Stimulated activated CD8-positive, alpha-beta memory T cell treated with anti-CD3 and anti-CD28 coated beads, Interleukin-4, amount 100 ng/mL, for 1 hour (primary cell): ENCODE results near the gene OTULIN.

Experiments used
- DNase-seq, 2 donors: peaks; one replicate each; pipeline ENCODE4 v3.0.0-alpha.2; 2020; ENCODE audit warnings: low read depth in 2 of 2, low spot score in 1 of 2

Gene OTULIN

DNA sequence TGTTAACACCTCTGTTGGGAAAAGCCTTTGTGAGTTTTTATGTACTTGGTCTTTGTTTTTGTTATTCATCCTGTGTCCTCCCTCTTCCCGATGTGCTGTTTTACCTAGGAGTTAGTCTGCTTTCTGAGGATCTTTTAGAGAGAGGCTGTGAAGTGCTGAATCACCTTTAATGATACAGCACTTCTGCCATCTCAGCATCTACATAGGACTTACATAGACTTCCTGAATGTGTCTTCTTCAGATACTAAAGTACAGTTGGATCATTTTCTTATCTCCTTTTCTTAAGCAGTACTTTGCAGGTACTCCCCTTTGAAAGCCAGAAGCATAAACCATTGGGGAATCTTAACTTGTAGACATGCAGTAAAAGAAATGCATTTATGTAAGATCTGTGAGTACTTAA, 31.5 kb downstream of the OTULIN start:
- DNase-seq = no peak

DNA sequence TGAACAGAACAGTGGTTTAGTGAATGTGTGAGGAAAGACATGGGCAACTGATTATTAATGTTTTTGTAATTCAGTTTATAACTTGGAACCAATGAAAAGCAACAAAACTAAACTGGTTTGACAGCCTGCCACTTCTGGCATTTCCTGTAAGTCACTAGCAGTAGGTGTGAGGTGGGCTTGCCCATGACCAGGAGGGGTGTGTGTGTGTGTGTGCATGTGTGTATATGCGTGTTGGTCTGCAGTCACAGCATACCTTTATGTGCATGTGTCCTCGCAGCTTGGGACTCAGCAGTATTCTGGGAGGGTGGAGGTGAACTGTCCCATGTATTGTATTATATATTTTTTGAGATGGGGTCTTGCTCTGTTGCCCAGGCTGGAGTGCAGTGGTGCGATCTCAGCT, 32.3 kb downstream of the OTULIN start:
- DNase-seq = no peak

GRCh38 chr5:14698495-14698894, 34.0 kb downstream of the OTULIN start:
- no peak for DNase-seq

DNA sequence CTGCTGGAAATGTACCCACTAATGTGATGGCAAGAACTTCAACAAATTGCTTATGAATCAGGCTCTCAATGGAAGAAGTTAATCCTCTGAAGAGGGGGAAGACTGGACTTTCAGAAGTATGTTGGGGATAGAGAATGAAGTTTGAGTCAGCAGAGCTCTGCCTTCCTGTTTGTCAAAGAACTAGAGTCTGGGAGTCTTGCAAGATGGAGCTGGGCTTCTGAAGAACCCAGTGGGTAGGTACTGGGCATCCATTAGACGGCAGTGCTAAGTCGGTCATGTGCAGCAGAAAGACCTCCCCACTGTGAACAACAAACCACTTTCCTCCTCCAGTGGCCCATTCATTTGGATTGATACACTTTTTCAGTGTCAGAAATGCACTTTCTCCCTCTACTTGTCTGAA, 34.6 kb downstream of the OTULIN start:
- no peak for DNase-seq

- no peak for DNase-seq
Observed at GRCh38 chr5:14699807-14700400, 35.4 kb downstream of the OTULIN start.

DNA sequence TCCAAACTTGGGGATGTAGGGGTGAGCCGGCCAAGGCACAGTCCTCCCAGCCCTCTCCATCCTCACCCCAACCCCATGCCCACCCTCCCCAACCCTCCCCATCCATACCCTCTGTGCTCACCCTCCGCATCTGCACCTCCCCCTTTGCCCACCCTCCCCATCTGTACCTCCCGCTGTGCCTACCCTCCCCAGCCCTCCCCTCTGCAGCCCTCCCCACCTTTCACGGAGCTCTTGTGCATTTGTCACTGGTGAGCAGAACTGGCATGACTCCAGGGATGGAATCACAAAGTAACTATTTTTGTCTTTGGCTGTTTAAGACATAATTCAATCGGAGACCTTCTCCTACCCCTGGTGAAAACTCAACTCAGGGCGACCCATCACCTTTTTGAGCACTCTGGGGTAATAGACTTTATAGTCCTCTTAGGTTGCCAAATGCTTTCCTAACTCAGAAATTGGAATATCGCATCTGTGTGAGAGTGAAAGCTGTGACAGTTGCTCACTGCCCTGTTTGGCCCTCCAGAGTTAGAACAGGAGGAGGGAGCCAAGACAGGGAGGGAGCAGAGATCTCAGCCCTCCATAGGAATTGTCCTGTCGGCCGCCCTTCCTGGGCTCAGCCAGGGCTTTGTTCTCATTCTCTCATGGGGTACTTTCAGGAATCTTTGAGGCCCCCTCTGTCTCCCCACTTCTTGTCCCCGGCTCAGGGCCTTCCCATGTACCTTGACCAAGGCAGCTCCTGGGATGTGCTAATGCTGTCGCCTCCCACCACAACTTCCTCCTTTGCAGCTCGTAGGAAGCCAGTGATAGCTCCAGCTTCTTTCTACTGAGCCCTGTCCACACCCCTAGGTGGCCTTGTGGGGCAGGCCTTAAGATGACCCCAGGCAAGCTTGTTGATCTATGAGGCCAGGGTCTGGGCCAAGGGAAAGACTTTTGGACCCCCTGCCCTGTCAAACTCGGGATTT, 36.2 kb downstream of the OTULIN start:
- DNase-seq = no peak

DNA sequence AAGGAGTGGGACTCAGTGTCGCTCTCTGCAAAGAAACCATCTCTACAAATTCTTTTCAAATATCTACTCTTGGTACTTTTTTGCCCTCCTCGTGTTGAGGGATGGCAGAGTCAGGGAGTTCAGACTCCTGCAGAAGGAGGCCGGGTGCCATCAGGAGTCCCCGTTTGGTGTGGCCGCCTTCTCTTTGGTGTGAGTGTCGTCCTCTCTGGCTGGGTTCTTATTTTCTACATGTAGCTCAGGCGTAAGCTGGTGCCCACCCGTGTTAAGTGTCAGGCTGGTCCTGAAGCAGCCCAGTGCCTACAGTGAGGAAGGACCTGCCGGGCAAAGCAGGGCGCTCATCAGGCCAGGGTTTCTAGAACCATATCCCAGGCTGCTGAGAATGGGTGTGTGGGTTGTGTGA, 37.0 kb downstream of the OTULIN start:
- no peak for DNase-seq

GRCh38 chr5:14702238-14702839, 37.8 kb downstream of the OTULIN start:
- DNase-seq = no peak

DNA sequence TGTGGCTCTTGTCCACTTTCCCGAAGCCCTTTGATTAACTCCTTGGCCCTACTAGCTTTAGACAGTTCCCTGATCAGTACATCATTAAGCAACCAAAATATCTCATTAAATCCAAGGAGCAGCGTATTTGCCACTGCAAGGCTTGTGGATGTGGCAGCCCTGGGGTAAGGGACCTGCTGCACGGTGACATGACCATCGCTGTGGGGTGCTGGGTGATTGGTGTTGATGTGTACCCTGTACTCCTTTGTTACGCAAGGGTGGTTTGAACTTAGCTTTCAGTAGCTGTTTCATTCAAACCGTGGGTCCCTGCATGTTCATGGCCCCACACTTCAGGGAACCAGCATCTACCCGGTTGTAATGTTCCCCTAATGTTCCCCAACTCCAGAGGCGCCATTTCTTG, 41.0 kb downstream of the OTULIN start:
- no peak for DNase-seq

DNA sequence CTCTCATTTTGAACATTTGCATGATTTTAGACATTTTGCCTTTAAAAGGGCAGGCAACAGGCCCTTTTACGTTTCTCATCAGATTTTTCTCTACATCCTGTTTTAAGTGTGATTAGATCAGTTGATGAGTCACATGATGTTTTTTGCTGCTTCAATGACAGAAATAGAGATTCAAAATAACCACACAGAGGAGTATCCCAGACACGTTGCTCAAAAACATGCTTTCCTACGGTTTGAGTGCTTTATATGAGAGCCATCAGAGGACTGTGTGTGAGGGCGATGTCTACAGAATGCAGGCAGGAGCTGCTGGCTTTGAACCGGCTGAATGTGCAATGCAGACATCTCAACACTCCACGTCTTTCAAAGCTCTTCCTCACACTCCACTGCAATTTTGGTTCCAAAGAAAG, 42.1 kb downstream of the OTULIN start:
- DNase-seq = no peak

- DNase-seq = no peak
Observed at GRCh38 chr5:14707811-14708390, 43.4 kb downstream of the OTULIN start.

GRCh38 chr5:14708551-14708950, 44.0 kb downstream of the OTULIN start:
- no peak for DNase-seq

- DNase-seq = no peak
Observed at GRCh38 chr5:14710313-14710994, 45.9 kb downstream of the OTULIN start.

DNA sequence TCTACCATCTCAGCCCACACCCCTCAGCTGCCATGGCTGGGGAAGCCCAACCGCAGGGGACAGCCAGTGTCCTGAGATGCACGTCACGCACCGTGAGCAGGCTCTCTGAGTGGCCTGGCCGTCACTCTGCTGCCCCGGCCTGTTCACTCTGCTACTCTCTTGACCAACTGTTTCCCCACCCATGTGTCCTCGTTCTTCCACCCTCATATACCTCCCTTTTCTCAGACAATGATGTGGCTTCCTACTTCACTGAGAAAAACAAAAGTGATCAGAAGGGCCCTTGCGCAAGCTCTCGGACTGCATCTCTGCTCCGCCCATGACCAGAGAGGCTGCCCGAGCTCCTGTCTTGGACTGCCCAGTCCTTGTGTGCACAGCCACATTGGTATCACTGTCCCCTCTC, 47.6 kb downstream of the OTULIN start:
- DNase-seq = no peak

- DNase-seq = no peak
Observed at GRCh38 chr5:14712666-14713065, 48.1 kb downstream of the OTULIN start.

DNA sequence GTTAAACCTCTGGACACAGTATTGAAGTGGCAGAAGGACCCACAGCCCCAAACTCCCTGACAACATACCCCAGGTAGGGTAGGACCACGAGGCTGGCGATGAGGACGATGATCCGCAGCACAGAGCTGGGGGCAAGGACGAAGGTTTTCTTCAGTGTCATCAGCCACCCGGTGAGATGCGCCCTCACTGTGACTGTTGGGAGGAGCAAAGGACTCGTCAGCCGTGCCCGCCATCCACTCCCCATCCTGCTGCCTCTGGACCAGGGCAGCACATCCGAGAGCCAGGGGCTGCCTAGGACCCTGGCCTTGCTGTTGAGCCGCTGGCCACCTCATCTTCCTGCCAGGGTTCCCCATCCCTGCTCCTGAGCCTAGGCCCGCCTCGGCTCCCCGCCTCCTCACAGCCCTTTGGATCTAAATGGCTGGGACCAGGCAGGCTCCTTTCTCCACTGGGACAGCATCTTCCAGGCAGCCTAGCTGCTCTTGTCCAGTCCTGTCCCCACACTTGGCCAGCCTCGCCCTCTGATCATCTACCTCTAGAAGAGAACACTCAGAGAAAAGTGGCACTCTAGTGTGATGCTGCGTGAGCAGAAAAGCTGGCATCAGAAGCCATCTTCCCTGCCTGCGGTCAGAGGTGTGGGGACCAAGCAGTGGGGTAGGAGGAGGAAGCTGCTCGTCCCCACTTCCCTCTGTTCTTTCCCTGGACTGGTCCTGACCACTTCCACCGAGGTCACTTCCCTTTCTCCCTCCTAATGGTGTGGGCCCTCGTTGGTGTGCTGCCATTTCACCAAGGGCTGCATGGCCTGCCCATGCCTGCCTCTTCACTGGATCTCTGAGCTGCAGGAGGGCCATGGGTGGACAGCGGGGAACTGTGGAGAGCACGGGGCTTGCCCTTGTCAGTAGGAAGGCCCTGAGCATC, 49.2 kb downstream of the OTULIN start:
- no peak for DNase-seq

DNA sequence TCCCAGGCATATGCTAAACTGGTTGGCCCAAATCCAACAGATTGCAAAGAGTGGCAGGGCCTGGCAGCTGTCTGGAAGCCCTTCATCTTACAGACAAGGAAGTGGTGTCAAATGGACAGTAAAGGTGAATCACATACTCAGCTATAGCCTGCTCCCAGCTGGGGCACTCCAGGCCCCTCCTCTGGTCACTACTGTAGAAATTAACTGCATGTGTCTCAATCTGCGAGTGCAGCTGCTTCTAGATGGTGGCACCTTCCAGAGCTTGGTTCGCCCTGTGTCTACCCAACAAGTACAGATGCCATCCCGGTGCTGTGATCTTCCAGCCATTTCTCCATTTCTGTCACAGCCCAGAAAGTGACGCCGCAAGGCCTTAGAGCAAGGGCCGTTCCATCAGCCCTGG, 50.2 kb downstream of the OTULIN start:
- no peak for DNase-seq

GRCh38 chr5:14715481-14715880, 51.0 kb downstream of the OTULIN start:
- no peak for DNase-seq

- DNase-seq = no peak
Observed at GRCh38 chr5:14716755-14717752, 52.5 kb downstream of the OTULIN start.
